Jurkat, Clone E6-1 (cell line): ENCODE results near the gene CYP3A5. TPM values are rescaled to one million over a fixed set of nuclear protein-coding genes. Genes with fewer than 3 reads are reported as not detected.
"Not testable (repeated sequence)": the region's sequence is repeated elsewhere in the genome, so short reads cannot be mapped to it uniquely, and the experiment has no call there.

Experiments used
- DNase-seq: peaks from one replicate; pipeline ENCODE4 v3.0.0-alpha.2; 2011; ENCODE audit warnings: low read depth, low spot score
- H3K4me3 ChIP-seq: 2 replicates; pipeline ENCODE4 v1.5.1; 2011; ENCODE audit warnings: mild to moderate bottlenecking, low read length, control low read depth, moderate library complexity
- polyA plus RNA-seq: library from polyadenylated mRNA; unstranded; fragments of >200 nt; gene quantifications from one replicate; pipeline ENCODE4 v1.2.1, GENCODE V29; 2012; ENCODE audit warnings: missing spikeins; ENCODE audit not compliant: insufficient read length, insufficient read depth

Gene CYP3A5
- not detected for polyA plus RNA-seq

DNA sequence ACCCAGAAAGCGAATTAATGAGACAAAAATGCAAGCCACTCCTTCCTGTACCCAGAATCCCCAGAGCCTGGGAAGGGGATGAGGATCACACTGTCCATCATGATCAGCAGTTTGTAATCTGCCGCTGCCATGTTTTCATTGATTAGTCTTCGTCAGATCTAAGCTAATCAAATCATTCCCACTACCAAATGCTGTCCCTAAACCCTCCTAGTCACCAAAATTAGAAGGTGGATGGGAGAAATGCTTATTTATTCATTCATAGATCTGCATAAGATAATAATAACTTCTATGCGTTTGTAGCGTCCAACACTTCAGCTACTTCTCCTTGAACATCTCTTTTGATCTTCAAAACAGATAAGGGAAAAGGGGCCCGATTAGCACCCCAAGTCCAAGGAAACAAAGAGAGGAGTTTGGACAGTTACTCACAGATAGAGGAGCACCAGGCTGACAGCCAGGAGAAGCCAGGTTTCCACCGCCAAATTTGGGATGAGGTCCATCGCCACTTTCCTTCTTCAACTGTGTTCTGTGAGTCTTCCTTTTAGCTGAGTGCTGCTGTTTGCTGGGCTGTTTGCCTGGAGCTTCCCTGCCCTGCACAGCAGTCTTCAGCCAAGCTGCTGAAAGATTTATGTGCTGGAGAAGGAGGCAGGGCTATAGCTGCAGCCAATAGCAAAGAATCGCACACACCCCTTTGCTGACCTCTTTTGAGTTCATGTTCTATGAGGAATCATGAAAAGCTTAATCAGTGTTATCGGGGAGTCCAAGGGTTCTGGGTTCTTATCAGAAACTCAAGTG lies at the start of gene CYP3A5:
CYP3A5 (minus strand) TSS at position 597 of the 792 bp plus-strand sequence; CDS start at position 497, 100 bp downstream.
- H3K4me3 ChIP-seq: no peak within 1 kb of the TSS

DNA sequence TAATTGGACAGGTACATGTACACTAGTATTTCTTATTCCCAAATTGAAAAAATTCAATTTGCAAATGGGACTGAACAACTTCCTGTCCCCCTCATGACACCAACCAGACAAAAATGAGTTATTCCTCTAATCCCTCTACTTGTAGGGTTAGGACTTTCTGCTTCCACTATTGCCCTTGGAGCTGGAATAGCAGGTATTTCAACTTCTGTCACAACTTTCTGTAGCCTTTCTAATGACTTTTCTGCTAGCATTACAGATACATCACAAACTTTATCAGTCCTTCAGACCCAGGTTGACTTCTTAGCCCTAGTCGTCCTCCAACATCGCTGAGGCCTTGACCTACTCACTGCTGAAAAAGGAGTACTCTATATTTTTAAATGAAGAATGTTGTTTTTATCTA lies 48.8 kb upstream of the CYP3A5 start:
- H3K4me3 ChIP-seq: no peak overlapping the region
- no peak for DNase-seq

More for the DNA sequence above, at the start of gene CYP3A5:
- no peak for DNase-seq

DNA sequence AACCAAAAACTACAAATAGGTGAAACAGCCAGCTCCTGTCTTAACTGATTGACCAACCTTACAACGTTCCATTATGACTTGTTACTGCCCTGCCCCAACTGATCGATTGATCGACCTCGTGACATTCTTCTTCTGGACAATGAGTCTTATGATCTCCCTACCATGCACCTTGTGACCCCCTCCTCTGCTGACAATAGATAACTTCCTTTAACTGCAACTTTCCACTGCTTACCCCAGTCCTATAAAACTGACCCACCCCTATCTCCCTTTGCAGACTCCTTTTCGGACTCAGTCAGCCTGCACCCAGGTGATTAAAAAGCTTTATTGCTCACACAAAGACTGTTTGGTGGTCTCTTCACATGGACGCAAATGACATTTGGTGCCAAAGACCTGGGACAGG lies 43.4 kb upstream of the CYP3A5 start:
- not testable (repeated sequence) for DNase-seq, H3K4me3 ChIP-seq

DNA sequence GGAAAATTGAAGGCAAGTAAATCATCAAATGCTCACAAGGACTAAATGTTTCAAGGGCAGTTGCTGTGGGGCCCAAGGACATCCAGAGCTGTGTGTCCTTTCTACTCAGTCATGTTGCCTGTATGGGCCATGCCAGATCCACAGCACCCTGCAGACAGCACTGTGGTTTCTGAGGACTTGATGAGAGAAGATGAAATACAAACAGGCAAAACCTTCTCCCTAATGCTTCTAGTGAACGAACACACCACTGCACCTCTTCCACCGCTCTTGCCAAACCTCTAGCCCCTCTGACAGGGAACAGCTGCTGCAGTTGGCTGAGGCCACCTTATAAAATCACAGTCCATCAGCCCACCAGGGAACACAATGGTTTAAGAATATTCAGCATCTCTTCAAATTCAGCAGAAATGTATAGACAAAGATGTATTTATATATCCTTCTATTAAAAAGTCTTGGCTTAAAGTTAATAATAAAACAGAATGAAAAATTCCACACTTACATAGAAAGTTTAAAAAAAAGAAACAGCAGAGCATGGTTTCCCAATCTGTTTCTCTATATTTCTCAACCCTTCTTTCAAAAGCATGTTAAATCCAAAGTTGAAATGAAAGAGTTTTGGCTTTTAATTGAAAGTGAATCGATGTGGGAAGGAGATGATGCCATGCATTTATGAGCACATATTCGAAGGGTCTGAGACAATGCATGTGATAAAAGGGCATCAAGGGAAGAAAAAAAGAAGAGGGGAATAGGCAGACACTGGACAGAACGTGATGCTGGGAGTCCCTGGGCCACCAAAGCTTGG lies 41.2 kb upstream of the CYP3A5 start:
- DNase-seq: peak; percentile 7

DNA sequence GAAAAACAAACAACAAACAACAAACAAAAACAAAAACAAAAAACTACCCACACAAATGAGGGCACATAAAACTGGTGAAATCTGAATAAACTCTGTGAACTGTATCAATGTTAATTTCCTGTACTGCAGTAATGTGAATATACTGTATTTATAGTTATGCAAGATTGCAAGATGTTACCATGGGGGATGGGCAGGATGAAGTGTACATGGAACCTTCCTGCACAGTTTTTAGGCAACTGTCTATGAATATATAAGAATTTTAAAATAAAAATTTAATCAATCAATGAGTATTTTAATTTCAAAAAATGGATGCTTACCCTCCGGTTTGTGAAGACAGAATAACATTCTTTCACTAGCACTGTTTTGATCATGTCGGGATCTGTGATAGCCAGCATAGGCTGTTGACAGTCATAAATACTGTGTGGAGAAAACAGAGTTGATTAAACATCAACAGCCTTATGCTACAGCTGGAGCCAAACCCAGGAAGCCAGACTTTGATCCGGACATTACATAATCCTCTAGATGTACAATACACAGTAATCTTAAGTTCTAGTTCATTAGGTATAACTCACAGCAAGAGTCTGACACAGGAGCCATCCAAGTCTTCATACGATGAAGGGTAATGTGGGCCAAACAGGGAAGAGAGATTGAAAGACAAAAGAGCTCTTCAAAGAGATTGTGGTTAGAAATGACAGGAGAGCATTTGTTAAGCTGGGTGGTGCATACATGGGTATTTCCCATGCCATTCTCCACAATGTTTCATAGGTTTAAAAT lies 40.4 kb upstream of the CYP3A5 start:
- peak; percentile 37 for DNase-seq
- H3K4me3 ChIP-seq: no peak overlapping the region

More for the DNA sequence above, 41.2 kb upstream of the CYP3A5 start:
- no peak overlapping the region for H3K4me3 ChIP-seq

DNA sequence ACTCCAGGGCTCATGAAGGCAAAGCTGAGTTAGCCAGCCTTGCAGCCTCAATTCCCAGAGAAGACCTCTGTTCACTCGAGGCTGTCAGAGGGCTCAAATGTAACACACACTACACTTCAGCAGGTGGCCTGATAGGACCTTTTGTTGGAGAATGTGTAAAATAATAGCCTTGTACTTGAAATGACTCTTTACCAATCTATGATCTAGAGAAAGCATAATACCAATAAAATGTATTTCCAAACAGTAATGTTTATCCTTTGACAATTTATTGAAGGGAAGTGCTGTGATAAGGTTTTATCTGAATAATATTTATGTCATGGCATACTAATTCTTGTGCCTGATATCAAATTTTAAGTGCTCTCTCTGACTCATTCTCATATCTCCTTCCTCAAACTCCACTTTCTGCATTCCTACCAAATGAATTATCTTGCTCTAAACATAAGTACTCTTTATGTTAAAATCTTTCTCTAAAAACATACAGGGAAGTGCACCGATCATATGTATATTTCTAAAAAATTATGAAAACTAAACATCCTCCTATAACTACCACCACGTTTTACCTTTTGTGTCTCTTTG lies 34.3 kb upstream of the CYP3A5 start:
- no peak for DNase-seq
- H3K4me3 ChIP-seq: no peak overlapping the region

DNA sequence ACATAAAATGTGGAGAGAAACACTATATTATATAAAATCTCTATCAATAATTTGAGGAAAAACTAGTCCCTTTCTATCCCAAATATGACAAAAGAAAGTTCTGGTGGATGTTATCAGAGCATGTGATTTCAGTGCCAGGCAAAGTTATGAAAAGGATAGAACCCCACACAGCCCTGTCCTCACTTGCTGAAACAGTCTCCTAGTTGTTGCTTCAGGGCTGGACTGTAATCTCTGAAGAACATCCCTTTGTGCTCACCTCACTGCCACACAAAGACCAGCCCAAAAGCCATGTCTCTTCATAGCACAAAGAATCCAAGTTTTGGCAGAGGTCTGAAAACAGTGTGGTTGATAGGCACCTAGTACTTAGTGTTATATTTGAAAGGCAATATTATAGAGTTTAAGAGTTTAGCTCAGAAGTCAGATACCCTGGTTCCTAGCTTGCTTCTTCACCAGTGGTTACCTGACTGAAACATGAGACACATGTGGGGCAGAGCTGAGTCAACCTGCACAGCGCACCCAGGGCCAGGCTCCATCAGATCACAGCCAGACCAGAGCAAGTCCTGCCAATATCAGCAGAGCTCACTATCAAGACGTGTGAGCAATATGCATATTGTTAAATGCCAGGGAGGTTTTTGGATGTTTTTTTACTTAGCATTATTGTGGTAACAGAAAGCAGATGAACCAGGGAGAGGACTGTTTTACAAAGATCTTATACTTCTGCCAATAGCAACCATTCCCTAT lies 30.2 kb upstream of the CYP3A5 start:
- no peak overlapping the region for H3K4me3 ChIP-seq
- DNase-seq: no peak

DNA sequence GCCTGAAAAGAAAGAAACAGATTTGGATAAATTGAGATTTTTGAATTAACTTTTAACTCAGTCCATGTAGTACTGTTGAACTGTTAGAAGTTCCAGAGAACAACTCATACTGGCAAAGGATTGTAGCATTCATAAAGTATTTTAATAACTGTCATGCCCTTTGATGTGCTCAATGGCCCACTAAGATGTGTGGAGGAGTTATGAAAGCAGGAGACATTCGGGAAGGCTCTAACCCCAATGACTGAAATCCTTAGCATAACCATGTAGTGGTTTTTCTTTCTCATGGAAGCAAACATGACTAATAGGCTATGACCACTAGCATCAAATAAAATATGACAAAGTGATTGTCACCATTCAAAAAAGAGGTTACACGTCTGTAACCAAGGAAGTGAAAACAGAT lies 29.5 kb upstream of the CYP3A5 start:
- H3K4me3 ChIP-seq: no peak overlapping the region
- DNase-seq: no peak

DNA sequence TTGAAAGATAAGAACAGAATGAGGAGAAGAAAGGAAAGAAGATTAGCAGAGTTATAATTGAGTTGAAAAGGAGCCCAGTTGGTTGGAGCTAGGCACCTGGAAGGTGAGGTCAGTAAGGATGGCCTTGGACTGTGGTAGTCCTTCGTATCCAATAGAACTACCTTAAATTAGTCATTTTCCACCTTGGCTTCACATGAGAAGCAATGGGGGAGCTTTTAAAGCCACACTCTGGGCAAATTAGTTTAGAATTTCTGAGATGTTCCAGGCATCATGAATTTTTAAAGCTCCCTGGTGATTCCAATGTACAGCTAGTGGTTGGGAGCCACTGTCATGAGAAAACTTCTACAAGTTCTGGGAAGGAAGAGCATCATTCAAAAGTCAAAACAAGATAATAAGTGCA lies 27.3 kb upstream of the CYP3A5 start:
- DNase-seq: no peak
- no peak overlapping the region for H3K4me3 ChIP-seq

DNA sequence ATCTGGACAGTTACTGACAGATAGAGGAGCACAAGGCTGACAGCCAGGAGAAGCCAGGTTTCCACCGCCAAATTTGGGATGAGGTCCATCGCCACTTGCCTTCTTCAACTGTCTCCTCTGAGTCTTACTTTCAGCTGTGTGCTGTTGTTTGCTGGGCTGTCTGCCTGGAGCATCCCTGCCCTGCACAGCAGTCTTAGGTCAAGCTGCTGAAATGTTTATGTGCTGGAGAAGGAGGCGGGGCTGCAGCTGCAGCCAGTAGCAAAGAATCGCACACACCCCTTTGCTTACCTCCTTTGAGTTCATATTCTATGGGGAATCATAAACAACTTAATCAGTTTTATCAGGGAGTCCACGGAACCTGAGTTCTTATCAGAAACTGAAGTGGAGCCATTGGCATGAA lies 20.1 kb upstream of the CYP3A5 start:
- H3K4me3 ChIP-seq: no peak overlapping the region
- no peak for DNase-seq

DNA sequence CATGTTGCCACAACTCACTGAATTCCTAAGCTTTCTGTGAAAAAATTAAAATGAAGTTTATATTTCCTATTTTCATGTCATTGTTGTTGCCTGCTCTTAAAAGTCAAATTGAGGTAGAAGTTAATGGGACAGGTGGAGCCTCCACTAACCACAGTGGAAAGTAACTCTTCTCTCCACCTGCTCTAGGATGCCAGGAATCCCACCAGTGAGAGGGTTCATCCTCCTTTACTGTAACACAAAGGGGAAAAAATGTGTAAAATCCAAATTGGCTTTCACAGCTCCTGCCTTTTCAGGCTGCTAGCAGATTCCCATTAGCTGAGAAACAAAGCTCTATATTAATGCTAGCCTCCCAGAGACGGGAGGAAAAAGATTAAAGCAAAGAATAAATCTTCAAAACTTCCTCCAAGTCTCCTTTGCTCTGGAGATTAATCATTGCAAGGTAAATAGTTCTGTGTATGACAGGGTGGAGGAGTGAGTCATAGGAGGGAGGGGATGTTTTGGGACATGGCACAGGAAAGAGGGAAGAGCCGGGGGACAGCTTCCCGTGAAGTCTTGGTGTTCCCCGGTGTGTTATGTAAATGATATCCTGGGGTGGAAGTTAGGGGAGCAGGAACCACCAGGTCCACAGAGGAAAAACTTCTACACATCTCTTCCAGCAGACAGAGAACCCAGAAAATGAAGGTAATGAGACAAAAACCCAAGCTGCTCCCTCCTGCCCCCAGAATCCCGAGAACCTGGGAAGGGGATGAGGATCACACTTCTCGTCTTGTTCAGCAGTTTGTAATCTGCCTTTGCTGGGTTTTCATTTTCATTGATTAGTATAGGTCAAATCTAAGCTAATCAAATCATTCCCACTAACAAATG lies 19.3 kb upstream of the CYP3A5 start:
- H3K4me3 ChIP-seq, DNase-seq: not testable (repeated sequence)

DNA sequence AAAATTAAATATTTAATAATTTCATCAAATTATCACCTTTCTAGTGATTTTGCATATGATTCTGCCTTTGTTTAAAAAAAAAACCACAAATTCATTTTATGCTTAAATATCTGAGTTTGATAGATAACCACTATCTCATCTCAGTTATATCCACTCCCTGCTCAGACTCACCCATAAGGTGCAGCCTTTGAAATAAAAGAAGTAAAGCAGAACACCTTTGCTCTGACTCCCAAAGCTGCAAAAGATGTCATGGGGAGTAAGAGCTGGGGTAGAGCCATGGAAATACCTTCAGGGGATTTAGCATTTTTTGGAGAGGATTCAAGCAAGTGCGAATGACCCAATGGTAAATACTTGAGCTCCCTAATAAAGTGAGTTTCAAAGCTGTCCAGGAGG lies 15.1 kb upstream of the CYP3A5 start:
- no peak overlapping the region for H3K4me3 ChIP-seq
- no peak for DNase-seq

DNA sequence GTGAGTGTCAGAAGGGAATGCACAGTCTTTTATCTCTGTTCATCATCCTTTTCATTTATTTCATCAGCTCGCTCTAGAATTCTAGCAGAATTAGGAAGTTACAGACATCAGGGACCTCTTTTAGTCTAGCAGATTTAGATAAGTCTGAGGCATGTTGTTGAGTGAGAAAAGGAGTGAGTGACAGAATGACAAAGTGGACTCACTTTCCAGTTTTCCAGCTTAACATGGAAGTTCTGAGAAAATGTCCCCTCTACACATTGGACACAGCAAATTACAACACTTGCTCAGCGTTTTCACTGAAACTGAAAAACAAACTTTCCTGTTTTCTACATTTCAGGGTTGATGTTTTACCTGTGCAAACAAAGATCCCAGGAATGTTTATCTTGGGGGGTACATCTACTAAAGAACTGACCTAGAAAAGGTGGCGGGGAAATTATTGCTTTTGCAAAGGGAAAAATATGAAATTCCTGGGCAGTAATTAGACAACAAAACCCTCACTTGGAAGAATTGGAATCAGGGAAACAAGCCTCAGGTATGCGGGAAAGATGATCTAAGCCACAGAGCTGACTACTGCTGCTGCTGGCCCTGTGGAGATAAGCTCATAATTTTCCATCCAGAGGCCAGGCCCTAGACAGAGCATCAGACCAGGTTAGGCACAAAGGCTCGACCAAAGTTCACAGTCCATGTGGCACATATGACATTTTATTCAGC lies 14.6 kb upstream of the CYP3A5 start:
- no peak overlapping the region for H3K4me3 ChIP-seq
- DNase-seq: no peak

DNA sequence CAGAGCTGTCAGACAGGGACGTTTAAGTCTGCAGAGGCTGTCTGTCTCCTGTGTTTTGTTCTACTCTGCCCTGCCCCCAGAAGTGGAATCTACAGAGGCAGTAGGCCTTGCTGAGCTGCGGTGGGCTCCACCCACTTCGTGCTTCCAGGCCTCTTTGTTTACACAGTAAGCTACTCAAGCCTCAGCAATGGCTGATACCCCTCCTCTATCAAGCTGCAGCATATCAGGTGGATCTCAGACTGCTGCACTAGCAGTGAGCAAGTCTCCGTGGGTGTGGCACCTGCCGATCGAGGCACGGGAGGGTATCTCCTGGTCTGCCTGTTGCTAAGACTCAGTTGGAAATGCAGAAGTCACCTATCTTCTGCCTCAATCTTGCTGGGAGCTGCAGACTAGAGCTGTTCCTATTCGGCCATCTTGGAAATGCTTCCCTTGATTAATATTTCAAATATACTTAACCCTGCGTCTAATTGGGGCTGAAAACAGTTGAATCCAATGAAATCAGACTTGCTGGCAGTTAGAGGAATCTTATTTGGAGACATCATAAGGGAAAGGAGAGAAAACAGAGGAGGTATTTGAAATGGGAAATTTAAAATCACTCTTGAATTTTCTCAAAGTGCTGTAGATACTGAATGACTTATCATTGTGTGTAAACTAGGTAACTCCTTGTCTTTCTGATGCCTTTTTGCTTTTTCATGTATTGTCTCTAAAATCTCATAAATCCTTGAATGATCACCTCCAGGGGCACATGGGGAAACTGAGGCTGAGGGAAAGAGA lies 13.8 kb upstream of the CYP3A5 start:
- DNase-seq: no peak
- no peak overlapping the region for H3K4me3 ChIP-seq

DNA sequence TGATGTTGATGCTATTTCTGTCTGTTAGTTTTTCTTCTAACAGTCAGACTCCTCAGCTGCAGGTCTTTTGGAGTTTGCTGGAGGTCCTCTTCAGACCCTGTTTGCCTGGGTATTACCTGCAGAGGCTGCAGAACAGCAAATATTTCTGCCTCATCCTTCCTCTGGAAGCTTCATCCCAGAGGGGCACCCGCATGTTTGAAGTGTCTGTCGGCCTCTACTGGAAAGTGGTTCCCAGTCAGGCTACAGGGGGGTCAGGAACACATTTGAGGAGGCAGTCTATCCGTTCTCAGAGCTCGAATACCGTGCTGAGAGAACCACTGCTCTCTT lies 13.3 kb upstream of the CYP3A5 start:
- no peak for DNase-seq
- no peak overlapping the region for H3K4me3 ChIP-seq

DNA sequence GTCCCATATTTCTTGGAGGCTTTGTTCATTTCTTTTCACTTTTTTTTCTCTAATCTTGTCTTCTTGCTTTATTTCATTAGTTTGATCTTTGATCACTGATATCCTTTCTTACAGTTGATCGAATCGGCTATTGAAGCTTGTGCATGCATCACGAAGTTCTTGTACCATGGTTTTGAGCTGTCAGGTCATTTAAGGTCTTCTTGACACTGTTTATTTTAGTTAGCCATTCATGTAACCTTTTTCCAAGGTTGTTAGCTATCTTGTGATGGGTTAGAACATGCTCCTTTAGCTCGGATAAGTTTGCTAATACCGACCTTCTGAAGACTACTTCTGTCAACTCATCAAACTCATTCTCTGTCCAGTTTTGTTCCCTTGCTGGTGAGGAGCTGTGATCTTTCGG lies 12.8 kb upstream of the CYP3A5 start:
- H3K4me3 ChIP-seq: not testable (repeated sequence)

DNA sequence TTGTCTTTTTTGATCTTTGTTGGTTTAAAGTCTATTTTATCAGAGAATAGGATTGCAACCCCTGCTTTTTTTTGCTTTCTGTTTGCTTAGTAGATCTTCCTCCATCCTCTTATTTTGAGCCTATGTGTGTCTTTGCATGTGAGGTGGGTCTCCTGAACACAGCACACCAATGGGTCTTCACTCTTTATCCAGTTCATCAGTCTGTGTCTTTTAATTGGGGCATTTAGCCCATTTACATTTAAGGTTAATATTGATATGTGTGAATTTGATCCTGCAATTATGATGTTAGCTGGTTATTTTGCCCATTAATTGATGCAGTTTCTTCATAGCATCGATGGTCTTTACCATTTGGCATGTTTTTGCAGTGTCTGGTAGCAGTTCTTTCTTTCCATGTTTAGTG lies 11.9 kb upstream of the CYP3A5 start:
- H3K4me3 ChIP-seq, DNase-seq: not testable (repeated sequence)

More for the DNA sequence above, 12.8 kb upstream of the CYP3A5 start:
- not testable (repeated sequence) for DNase-seq
